Lower lobe of right lung (tissue), 2 donors: ENCODE data around the gene ACTN3. TPM values are rescaled to one million over a fixed set of nuclear protein-coding genes. Genes with fewer than 3 reads are reported as not detected.

Source experiments
- ATAC-seq, 2 donors: fragments of 200-7000 bp; cut with Tn5 transposase; one replicate each; pipeline ENCODE4 v1.9.1; 2020 to 2022; ENCODE audit warnings: mild to moderate bottlenecking in 2 of 2, moderate library complexity in 2 of 2
- DNase-seq: peaks from one replicate; pipeline ENCODE4 v3.0.0-alpha.2; 2020
- H3K27ac ChIP-seq: fragments of 200-600 bp; one replicate; pipeline ENCODE4 v1.8.0; 2022
- H3K27me3 ChIP-seq: fragments of 200-600 bp; one replicate; pipeline ENCODE4 v1.8.0; 2022; ENCODE audit warnings: low read depth
- H3K36me3 ChIP-seq: fragments of 200-600 bp; one replicate; pipeline ENCODE4 v1.8.0; 2022; ENCODE audit warnings: mild to moderate bottlenecking
- H3K4me1 ChIP-seq: fragments of 200-600 bp; one replicate; pipeline ENCODE4 v1.8.0; 2022
- H3K4me3 ChIP-seq: fragments of 200-600 bp; one replicate; pipeline ENCODE4 v1.8.0; 2022; ENCODE audit warnings: mild to moderate bottlenecking
- H3K9me3 ChIP-seq: fragments of 200-600 bp; one replicate; pipeline ENCODE4 v1.8.0; 2022
- CTCF ChIP-seq: fragments of 200-600 bp; IDR thresholded peaks from one replicate; pipeline ENCODE4 v1.8.0; 2022; ENCODE audit warnings: antibody characterized with exemption, mild to moderate bottlenecking
- intact Hi-C: fragments of 100-400 bp; cut with DNase I; formaldehyde crosslinking; loops from one replicate; pipeline ENCODE4 v1.11.0; 2022
- total RNA-seq: library from RNA; stranded (reverse); fragmentation: NEBNext Ultra II Directional; extraction: Animal tissue kit (Norgen Biotek cat#: 25700); gene quantifications from one replicate; pipeline ENCODE4 v1.2.1, GENCODE V29; 2021
- donor health status: DM: no; HTN: yes; CAD: no; lungs with severe emphysema.

ACTN3 gene
- total RNA-seq, 1 donor from 2014 or later = 0.24 TPM

- Histone ChIP-seq H3K27ac (peak overlapping the region; percentile 73), H3K27me3 (no peaks in the 10 kb centered on the region), H3K36me3 (no peaks in the 10 kb centered on the region), H3K4me3 (peak overlapping the region; percentile 67), H3K4me1 (peaks cover 33% of the 10 kb centered on the region), H3K9me3 (no peaks in the 10 kb centered on the region)
- DNase-seq (no peak), ATAC-seq (no peak)
- intact Hi-C loops = no loop called here
- no peak for TF ChIP-seq CTCF
Measured at GRCh38 chr11:66593650-66594049, 46.9 kb downstream of the ACTN3 start.

- no peaks in the 10 kb centered on the region for H3K27me3 ChIP-seq
- H3K27ac ChIP-seq = peak overlapping the region; percentile 54
- no peaks in the 10 kb centered on the region for H3K9me3 ChIP-seq
- intact Hi-C loops = no loop called here
- ATAC-seq = no peak
- TF ChIP-seq CTCF = no peak
- peaks cover 16% of the 10 kb centered on the region for H3K36me3 ChIP-seq
- peaks cover 33% of the 10 kb centered on the region for H3K4me1 ChIP-seq
- DNase-seq = no peak
- H3K4me3 ChIP-seq = no peak overlapping the region
Measured at GRCh38 chr11:66595245-66595904, 48.7 kb downstream of the ACTN3 start.

- H3K4me3 ChIP-seq = no peak overlapping the region
- intact Hi-C loops = no loop called here
Measured at GRCh38 chr11:66598993-66599392, 52.3 kb downstream of the ACTN3 start.

GRCh38 chr11:66600219-66600618, 53.5 kb downstream of the ACTN3 start:
- intact Hi-C loops = no loop called here

More at GRCh38 chr11:66598993-66599392, 52.3 kb downstream of the ACTN3 start:
- Histone ChIP-seq H3K4me1 (peaks cover 19% of the 10 kb centered on the region), H3K9me3 (no peaks in the 10 kb centered on the region), H3K27ac (no peak overlapping the region), H3K36me3 (peaks cover 42% of the 10 kb centered on the region), H3K27me3 (no peaks in the 10 kb centered on the region)
- DNase-seq (no peak), ATAC-seq (no peak)
- TF ChIP-seq CTCF = no peak

GRCh38 chr11:66600631-66601233, 54.0 kb downstream of the ACTN3 start:
- ATAC-seq = no peak

More at GRCh38 chr11:66600219-66600618, 53.5 kb downstream of the ACTN3 start:
- Histone ChIP-seq H3K27ac (no peak overlapping the region), H3K36me3 (peaks cover 52% of the 10 kb centered on the region), H3K9me3 (no peaks in the 10 kb centered on the region), H3K27me3 (no peaks in the 10 kb centered on the region), H3K4me1 (peaks cover 8% of the 10 kb centered on the region), H3K4me3 (no peak overlapping the region)
- no peak for TF ChIP-seq CTCF
- ATAC-seq (no peak), DNase-seq (no peak)

More at GRCh38 chr11:66600631-66601233, 54.0 kb downstream of the ACTN3 start:
- H3K4me3 ChIP-seq = no peak overlapping the region
- H3K27me3 ChIP-seq = no peaks in the 10 kb centered on the region
- peaks cover 57% of the 10 kb centered on the region for H3K36me3 ChIP-seq
- H3K9me3 ChIP-seq = no peaks in the 10 kb centered on the region
- H3K27ac ChIP-seq = no peak overlapping the region
- intact Hi-C loops = no loop called here
- DNase-seq = no peak
- TF ChIP-seq CTCF = no peak
- H3K4me1 ChIP-seq = peaks cover 5% of the 10 kb centered on the region
